Ecto neural progenitor cell (in vitro differentiated cells): ENCODE data around the gene DEPDC5.

Experiments used
- DNase-seq: peaks from one replicate; pipeline ENCODE4 v3.0.0-alpha.2; 2018; ENCODE audit warnings: low spot score

The DEPDC5 gene

DNA sequence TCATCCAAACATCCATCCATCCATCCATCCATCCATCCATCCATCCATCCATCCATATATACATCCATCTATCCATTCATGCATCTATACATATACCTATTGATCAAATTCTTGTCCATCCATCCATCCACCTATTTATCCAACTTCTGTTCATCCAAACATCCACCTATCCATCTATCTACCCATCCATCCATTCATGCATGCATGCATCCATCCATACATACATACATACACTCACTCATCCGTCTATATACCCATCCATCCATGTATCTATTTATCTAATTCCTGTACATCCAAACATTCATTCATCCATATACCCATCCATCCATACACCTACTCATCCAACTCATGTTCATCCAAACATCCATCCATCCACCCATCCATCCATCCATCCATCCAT, 171.2 kb downstream of the DEPDC5 start:
- no peak for DNase-seq

DNA sequence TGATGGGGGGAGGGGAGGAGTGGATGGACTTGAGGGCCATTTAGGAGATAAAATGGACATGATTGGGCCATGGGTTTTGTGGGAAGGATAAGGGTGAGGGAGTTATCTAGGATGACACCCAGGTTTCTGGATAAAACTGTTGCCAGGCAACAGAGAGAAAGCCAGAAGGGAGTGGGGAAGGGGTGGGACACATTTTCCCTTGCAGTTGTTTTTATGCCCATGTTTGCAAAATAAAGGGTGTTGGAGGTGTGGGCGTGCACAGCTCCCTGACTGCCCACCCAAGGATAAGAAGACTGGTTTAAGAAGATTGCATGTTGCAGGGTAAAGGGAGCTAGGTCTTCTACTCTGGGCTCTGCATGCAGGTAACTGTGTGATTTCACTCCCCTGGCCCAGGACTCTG, 172.2 kb downstream of the DEPDC5 start:
- no peak for DNase-seq

DNA sequence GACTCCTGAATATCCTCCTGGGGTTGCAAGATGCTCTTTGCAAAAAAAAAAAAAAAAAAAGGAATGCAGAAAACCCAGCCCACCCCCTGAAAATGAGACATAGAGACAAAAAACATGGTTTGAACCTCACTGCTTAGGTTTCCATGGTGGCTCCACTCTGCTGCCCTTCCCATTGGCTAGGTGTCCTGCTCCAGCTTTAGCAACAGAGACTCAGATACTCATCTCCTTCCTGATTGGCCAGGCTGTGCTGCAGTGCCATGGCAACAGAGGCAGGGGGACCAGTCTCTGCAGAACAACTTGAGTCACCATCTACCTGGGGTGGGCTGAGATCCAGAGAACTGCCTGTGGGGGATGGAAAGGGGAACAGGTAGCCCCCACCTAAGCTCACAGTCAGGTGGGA, 173.2 kb downstream of the DEPDC5 start:
- DNase-seq: no peak

DNA sequence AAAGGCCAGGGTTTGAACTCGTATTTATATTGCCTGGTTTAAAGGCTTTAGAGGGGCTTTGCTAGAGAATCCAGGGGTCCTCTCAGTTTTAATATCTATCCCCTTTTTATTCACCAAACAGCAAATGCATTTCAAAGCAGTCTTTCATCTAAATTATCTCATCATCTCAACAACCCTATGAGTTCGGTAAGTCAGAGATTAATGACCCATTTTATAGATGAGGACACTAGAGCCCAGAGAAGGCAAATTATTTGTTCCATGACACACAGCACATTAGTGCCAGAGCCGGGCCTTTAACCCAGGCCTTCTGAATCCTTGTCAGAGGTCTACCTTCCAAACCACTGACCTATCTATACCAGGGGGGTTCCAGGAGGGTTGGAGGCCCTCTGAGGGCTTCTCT, 173.7 kb downstream of the DEPDC5 start:
- no peak for DNase-seq

GRCh38 chr22:31929167-31929930, 175.5 kb downstream of the DEPDC5 start:
- DNase-seq: no peak

GRCh38 chr22:31932863-31933262, 179.0 kb downstream of the DEPDC5 start:
- DNase-seq: no peak

DNA sequence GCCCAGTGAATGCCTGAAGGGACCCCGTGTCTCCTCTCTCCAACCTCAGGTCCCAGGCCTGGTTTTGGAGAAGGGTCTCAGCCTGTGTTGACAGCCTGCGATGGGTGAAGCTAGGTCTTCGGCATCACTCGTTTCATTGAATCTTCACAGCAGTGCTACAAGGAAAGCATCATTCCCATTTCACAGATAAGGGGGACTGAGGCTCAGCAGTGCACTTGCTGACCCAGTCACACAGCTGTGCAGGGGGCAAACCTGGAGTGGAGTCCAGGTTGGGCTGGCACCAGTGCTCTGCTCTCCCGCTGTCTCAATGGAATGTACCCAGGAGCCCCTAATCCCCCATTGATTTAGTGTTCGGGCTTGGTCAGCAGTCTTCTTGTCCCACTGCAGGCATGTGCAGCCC, 179.6 kb downstream of the DEPDC5 start:
- DNase-seq: no peak

- no peak for DNase-seq
Observed at GRCh38 chr22:31933816-31934482, 180.1 kb downstream of the DEPDC5 start.

DNA sequence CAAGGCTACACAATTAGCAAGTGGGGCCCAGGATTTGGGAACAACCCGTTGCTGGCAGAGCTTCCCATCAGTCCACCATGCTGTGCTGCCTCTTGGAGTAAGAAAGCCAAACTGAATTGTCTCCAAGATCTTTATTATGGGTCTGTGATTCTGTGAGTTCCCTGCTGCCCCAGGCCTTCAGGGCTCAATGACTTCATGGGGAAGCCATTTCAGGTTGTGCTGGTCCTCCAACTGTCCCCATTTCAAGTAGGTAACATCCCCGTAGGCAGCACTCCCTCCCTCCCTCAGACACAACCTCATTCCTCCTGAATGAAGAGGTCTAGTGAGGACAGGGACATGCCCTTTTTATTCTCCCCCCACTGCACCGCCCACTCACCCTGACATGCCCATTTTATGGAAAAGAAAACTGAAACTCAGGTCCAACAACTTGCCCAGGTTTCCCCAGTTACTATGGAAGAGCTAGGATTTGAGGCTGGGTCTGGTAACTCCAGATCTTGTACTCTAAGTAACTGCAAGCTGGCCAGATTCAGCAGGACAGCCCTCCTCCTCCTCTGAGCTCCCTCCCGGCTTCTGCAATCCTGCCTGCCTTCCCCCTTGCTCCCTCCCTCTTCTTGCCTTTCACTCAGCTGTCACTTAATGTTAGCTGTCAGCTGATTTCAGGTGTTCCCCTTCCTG, 182.3 kb downstream of the DEPDC5 start:
- DNase-seq: no peak

- DNase-seq: no peak
Observed at GRCh38 chr22:31937341-31937740, 183.5 kb downstream of the DEPDC5 start.

DNA sequence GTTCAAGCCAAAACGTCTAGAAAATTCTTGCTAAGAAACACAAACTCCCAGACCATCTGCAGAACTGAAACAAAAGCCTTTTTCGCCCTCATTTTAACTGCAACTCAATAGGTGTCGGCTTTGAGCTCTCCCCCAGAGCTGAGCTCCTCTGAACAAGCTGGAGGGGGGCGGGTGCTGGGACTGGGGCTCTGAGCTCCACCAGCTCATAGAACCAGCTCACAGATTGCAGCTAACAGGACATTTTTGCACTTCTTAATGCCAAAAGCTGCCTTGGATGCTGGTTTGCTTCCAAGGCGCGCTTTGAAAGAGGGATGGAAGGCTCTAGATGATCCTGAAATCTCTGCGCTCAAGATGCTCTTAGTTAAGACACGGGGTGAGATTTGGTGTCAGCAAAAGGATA, 184.5 kb downstream of the DEPDC5 start:
- DNase-seq: no peak

DNA sequence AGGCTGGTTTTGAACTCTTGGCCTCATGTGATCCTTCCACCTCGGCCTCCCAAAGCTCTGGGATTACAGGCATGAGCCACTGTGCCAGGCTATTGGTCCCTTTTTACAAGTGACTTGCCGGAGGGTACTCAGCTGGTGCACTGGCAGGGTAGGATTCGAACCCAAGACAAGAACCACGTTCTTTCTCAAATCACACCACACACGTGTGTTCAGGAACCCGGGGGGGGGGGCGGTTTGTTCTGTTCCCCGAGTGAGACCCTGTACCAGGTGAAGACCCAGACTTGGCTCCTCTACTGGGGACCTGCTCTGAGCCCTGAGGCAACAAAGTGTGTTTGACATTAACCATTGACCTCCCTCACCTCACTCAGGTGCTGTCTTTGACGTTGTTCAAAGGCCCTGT, 186.7 kb downstream of the DEPDC5 start:
- no peak for DNase-seq

GRCh38 chr22:31942091-31942490, 188.3 kb downstream of the DEPDC5 start:
- DNase-seq: no peak

- DNase-seq: no peak
Observed at GRCh38 chr22:31943206-31943977, 189.6 kb downstream of the DEPDC5 start.

DNA sequence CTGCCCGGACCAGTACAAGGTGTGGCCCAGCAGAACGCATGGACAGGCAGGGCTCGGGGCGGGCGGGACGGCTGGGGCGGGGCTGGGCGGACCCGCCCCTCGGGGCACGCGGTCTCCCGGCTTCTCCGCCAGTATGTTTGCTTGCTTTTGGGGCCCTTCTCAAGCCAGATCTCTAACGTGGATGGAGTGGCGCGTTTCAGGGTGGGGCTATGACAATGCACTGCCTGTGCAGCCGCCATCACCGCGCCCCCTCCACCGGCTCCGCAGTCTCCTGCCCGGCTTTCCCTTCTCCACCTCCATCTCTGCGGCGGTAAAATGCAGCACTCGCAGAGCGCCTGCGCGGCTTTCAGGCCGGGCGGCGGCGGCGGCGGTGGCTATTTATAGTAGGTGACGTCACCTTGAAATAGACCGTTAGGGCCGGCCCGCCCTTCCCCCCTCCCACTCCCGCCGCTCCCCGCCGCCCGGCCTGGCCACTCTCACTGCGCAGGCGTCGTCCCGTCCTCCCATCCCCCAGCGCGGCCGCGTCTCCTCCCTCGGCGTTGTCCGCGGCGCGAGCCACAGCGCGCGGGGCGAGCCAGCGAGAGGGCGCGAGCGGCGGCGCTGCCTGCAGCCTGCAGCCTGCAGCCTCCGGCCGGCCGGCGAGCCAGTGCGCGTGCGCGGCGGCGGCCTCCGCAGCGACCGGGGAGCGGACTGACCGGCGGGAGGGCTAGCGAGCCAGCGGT, 190.3 kb downstream of the DEPDC5 start, which contains the start of gene YWHAH:
Gene YWHAH, plus strand, starts transcription at position 558 of the 722 bp plus-strand sequence. CDS start 199 bp downstream, outside the sequence.
- peak; percentile 98 for DNase-seq

DNA sequence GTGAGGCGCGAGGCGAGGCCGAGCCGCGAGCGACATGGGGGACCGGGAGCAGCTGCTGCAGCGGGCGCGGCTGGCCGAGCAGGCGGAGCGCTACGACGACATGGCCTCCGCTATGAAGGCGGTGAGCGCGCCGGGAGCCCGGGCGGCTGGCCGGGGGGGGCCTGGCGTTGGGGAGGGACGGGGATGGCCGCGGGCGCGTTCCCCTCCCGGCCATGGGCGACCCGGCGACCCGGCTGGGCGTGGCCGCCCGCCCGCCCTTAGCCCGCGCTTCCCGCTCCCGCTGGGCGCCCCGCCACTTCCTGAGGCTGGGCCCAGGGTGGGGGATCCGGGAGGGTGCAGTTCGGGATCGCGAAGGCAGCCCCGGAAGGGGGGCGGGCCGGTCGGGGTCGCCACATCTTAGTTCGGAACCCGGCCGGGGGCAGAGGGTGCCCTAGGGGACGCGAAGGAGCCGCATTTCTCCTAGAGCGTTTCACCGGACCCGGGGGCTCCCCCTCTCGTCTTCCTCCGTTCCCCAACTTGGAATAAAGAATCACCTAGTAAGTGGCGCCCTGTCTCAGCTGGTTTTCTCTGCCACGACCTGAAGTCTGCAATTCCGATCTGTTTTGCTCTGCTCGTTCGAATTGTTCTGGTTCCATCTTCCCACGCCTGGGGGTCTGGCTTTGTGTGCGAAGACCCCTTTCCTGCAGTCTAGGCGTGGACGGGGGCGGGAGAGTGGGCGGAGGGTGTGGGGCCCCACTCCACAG, 191.1 kb downstream of the DEPDC5 start:
- DNase-seq: no peak

DNA sequence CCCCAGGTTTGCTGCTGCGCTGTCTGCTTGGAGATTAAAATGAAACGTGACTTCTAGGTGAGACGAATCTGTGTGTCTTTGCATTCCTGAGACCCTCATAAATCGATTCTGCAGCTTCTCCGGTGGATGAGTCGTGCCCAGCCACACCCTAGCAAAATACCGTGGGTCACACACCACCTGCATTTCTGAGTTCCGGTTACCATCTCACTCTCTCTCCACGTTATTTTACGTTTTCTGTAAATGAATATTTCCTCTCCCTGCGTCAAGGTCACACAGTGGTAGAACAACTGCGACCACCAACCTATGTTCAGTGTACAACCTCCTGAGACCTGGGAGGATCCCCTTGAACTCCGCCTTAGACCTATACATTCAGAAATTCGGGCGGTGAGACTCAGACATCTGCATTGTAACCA, 191.6 kb downstream of the DEPDC5 start:
- DNase-seq: no peak

GRCh38 chr22:31945971-31946680, 192.3 kb downstream of the DEPDC5 start:
- no peak for DNase-seq

GRCh38 chr22:31947296-31947695, 193.5 kb downstream of the DEPDC5 start:
- DNase-seq: no peak

DNA sequence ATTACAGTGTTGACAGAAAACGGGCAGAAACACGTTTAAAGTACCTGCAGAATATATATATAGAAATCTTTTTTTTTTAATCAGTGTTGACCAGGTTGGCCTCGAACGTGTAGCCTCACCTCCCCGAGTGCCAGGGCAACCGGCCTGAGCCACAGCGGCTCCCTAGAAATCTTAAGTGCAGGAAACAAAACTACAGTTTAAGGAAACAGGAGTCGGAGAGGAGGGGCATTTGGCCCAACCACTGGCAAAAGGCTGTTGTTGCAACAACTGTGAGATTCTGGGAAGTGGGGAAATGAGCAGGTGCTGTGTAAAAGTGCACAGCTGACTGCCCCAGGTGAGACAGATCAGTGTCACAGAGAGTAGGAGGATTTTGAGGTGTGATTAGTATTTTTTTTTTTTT, 194.2 kb downstream of the DEPDC5 start:
- no peak for DNase-seq
